Endothelial cell of umbilical vein (primary cell): Measurements from ENCODE around the gene GPATCH1. TPM values are rescaled to one million over a fixed set of nuclear protein-coding genes. Genes with fewer than 3 reads are reported as not detected.

Experiments used
- BruUV-seq: library from RNA; stranded (reverse); fragments of 400-500 nt; replicated peaks from 2 replicates; lab custom pipeline; 2021; lab: Mats Ljungman, UMichigan
- CTCF ChIA-PET: fragments of 300-600, 350-600 bp; sonication (Branson Sonifier 250); formaldehyde crosslinking; loops from one replicate; lab custom pipeline; 2021; ENCODE audit warnings: antibody characterized with exemption, inconsistent platforms; lab: Charles Lee
- POLR2A ChIA-PET: fragments of 300-600, 350-600 bp; sonication (Branson Sonifier 250); formaldehyde crosslinking; loops from one replicate; lab custom pipeline; 2021; ENCODE audit warnings: antibody characterized with exemption, inconsistent platforms; lab: Charles Lee
- DNase-seq: peaks from one replicate; pipeline ENCODE4 v3.0.0-alpha.2; 2011; ENCODE audit warnings: low read depth, low spot score
- FAIRE-seq: peaks from 2 replicates; lab custom pipeline; 2011; peaks lifted over from hg19 to GRCh38; lab: Jason Lieb, UNC
- H2AFZ ChIP-seq: 2 replicates; pipeline ENCODE4 v1.6.0; 2012; ENCODE audit warnings: low read depth, low read length, control low read depth, inconsistent platforms
- H3K27ac ChIP-seq: 2 replicates; pipeline ENCODE4 v1.5.1; 2011; ENCODE audit warnings: low read depth, mild to moderate bottlenecking, control low read depth, low read length, moderate library complexity; ENCODE audit not compliant: insufficient read depth
- H3K27me3 ChIP-seq, 2 experiments: 2 replicates each; pipeline versions ENCODE4 v1.6.0 to v1.6.1; 2011; ENCODE audit warnings: low read length in 2 of 2, mixed read lengths in 1 of 2; ENCODE audit not compliant: control insufficient read depth in 2 of 2, insufficient read depth in 2 of 2
- H3K36me3 ChIP-seq, 2 experiments: 2 replicates in 1 of 2; 3 replicates in 1 of 2; pipeline ENCODE4 v1.5.1; 2011; ENCODE audit warnings: low read length in 2 of 2, mild to moderate bottlenecking in 1 of 2, moderate library complexity in 1 of 2; ENCODE audit not compliant: control insufficient read depth in 2 of 2, insufficient read depth in 2 of 2; ENCODE audit errors: extremely low read depth in 1 of 2
- H3K4me1 ChIP-seq: 3 replicates; pipeline ENCODE4 v1.5.1; 2011; ENCODE audit warnings: mild to moderate bottlenecking, low read length; ENCODE audit not compliant: control insufficient read depth, insufficient read depth; ENCODE audit errors: extremely low read depth
- H3K4me2 ChIP-seq: 2 replicates; pipeline ENCODE4 v1.6.1; 2011; ENCODE audit warnings: low read length, control low read depth, mixed read lengths; ENCODE audit not compliant: insufficient read depth
- H3K4me3 ChIP-seq, 3 experiments: fragments of 200-600 bp in 1 of 3; sonication (generic), shearing (Covaris generic) in 1 of 3; replicated peaks in 1 of 3; 2 replicates each; pipeline ENCODE4 v1.5.1; 2011 to 2016; ENCODE audit warnings: control low read depth in 3 of 3, low read length in 3 of 3, mild to moderate bottlenecking in 2 of 3, inconsistent platforms in 1 of 3, low read depth in 1 of 3, moderate library complexity in 1 of 3; ENCODE audit not compliant: insufficient read depth in 1 of 3
- H3K79me2 ChIP-seq: 2 replicates; pipeline ENCODE4 v1.6.0; 2012; ENCODE audit warnings: low read length, inconsistent platforms; ENCODE audit not compliant: control insufficient read depth, insufficient read depth
- H3K9ac ChIP-seq: replicated peaks from 2 replicates; pipeline ENCODE3; 2011; ENCODE audit warnings: low read length, control low read depth; ENCODE audit not compliant: insufficient read depth; ENCODE audit errors: extremely low read depth
- H3K9me1 ChIP-seq: replicated peaks from 3 replicates; pipeline ENCODE4 v1.6.0; 2011; ENCODE audit warnings: mild to moderate bottlenecking, low read length; ENCODE audit not compliant: control insufficient read depth, insufficient read depth; ENCODE audit errors: extremely low read depth
- H3K9me3 ChIP-seq: replicated peaks from 2 replicates; pipeline ENCODE4 v1.5.1; 2012; ENCODE audit warnings: low read length, inconsistent platforms; ENCODE audit not compliant: control insufficient read depth, insufficient read depth
- H4K20me1 ChIP-seq: replicated peaks from 2 replicates; pipeline ENCODE3; 2011; ENCODE audit warnings: mild to moderate bottlenecking, low read length; ENCODE audit not compliant: control insufficient read depth, insufficient read depth; ENCODE audit errors: extremely low read depth
- CTCF ChIP-seq, 2 donors: IDR thresholded peaks; 1 replicate in 1 of 2; 2 replicates in 1 of 2; pipeline ENCODE4 v1.5.1; 2011; ENCODE audit warnings: low read length in 2 of 2, mild to moderate bottlenecking in 2 of 2, moderate library complexity in 2 of 2, control low read depth in 1 of 2, inconsistent platforms in 1 of 2, low read depth in 1 of 2; ENCODE audit not compliant: insufficient read depth in 1 of 2; ENCODE audit errors: extremely low read depth in 1 of 2
- EZH2 ChIP-seq: IDR thresholded peaks from 2 replicates; pipeline ENCODE4 v1.6.1; 2012; ENCODE audit warnings: borderline replicate concordance, low read depth, mild to moderate bottlenecking, moderate library complexity, low read length, inconsistent platforms; ENCODE audit not compliant: severe bottlenecking
- FOS ChIP-seq: IDR thresholded peaks from 2 replicates; pipeline ENCODE4 v1.6.1; 2011; ENCODE audit warnings: mild to moderate bottlenecking, low read length, moderate library complexity, borderline replicate concordance; ENCODE audit not compliant: insufficient read depth
- GATA2 ChIP-seq: IDR thresholded peaks from 2 replicates; pipeline ENCODE4 v1.7.0; 2011; ENCODE audit warnings: low read depth, mild to moderate bottlenecking, moderate library complexity, mixed read lengths, low read length; ENCODE audit not compliant: insufficient read length, insufficient read depth
- JUN ChIP-seq: IDR thresholded peaks from 2 replicates; pipeline ENCODE4 v1.6.1; 2011; ENCODE audit warnings: borderline replicate concordance, low read depth; ENCODE audit not compliant: insufficient read length, insufficient read depth
- MAX ChIP-seq: IDR thresholded peaks from 2 replicates; pipeline ENCODE4 v1.6.1; 2011; ENCODE audit not compliant: insufficient read depth, insufficient read length
- MYC ChIP-seq: IDR thresholded peaks from one replicate; pipeline ENCODE4 v1.6.1; 2011; ENCODE audit warnings: mild to moderate bottlenecking, low read depth, low read length
- POLR2A ChIP-seq: IDR thresholded peaks from 2 replicates; pipeline ENCODE4 v1.6.1; 2012; ENCODE audit warnings: low read depth, mild to moderate bottlenecking, control low read depth, low read length
- POLR2AphosphoS5 ChIP-seq: IDR thresholded peaks from 2 replicates; pipeline ENCODE4 v1.6.1; 2012; ENCODE audit warnings: low read depth, mild to moderate bottlenecking, control low read depth, low read length, moderate library complexity; ENCODE audit not compliant: insufficient read depth
- dilution Hi-C: fragments of 300-500 bp; cut with MboI; formaldehyde crosslinking; loops from one replicate; pipeline ENCODE4 v1.15.0; 2019; ENCODE audit warnings: low sequenced_read_pairs; ENCODE audit not compliant: extremely low pct_ligation_motif_present
- intact Hi-C: fragments of 100-400 bp; cut with micrococcal nuclease; formaldehyde crosslinking; loops from one replicate; pipeline ENCODE4 v1.10.0; 2022
- polyA plus RNA-seq, 4 experiments: library from polyadenylated mRNA; depleted of rRNA in 3 of 4; stranded (reverse) in 3 of 4; unstranded in 1 of 4; fragments of >200 nt; gene quantifications; 2 replicates each; pipeline versions ENCODE4 v1.2.1 to v1.2.3, GENCODE V29; 2011 to 2012; ENCODE audit warnings: missing spikeins in 1 of 4
- total RNA-seq: library from RNA; stranded (reverse); gene quantifications from 2 replicates; pipeline ENCODE4 v1.2.3, GENCODE V29; 2021

GPATCH1 gene
- total and polyA plus RNA-seq, 2 donors (not counting 3 experiments of a cell fraction or from before 2014, with no cell fraction given): 4.5 to 9.2 TPM

- no peak overlapping the region for H3K4me2 ChIP-seq
- H4K20me1 ChIP-seq: no peaks in the 10 kb centered on the region
- FAIRE-seq (no peak), DNase-seq (no peak)
- H3K9me3 ChIP-seq: no peaks in the 10 kb centered on the region
- intact Hi-C loops (no loop called here), dilution Hi-C loops (no loop called here)
- no peaks in the 10 kb centered on the region for H3K4me1 ChIP-seq
- no peaks in the 10 kb centered on the region for H3K27me3 ChIP-seq
- H3K4me3 ChIP-seq: no peak overlapping the region
- no peak overlapping the region for H2AFZ ChIP-seq
- no peaks in the 10 kb centered on the region for H3K79me2 ChIP-seq
- ChIA-PET POLR2A (no interaction called here), CTCF (interaction anchor here (0.9 to 1.2 kb wide), 2 partner anchors 35 to 259 kb away, joined by 3 read pairs; no protein-coding TSS in a partner anchor)
- no peak overlapping the region for H3K27ac ChIP-seq
- BruUV-seq: no TSS peak
- no peaks in the 10 kb centered on the region for H3K36me3 ChIP-seq
- H3K9me1 ChIP-seq: no peaks in the 10 kb centered on the region
- H3K9ac ChIP-seq: no peak overlapping the region
- TF ChIP-seq POLR2AphosphoS5 (no peak), FOS (no peak), EZH2 (no peak), GATA2 (no peak), JUN (no peak), MYC (no peak), POLR2A (no peak), CTCF (IDR thresholded peaks at IDR 0.05; ENCODE audit: extremely low read depth in 1 of 2, insufficient read depth in 1 of 2, low read depth in 1 of 2, low read length in 2 of 2) (no peak), MAX (no peak)
Observed at GRCh38 chr19:33147538-33147937, 66.6 kb downstream of the GPATCH1 start.
